ENCODE results near the gene PARP6.

The PARP6 gene

DNA sequence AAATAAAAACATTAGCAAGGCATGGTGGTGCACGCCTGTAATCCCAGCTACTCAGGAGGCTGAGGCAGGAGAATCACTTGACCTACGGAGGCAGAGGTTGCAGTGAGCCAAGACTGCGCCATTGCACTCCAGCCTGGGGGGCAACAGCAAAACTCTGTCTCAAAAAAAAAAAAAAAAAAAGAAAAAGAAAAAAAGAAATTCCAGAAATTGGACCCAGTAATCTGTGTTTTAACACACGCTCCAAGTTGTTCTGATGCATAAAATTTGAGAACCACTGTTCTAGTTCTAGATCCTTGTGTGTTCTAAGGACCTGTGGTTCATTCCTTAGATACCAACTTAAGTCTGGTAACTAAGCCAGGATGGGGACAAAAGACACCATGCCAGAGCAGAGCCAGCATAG lies 2.6 kb downstream of the PARP6 start:
- TF ChIP-seq CTCF (IDR thresholded peaks at IDR 0.05; ENCODE audit: low read length): no peak
- TF ChIP-seq EZH2 (IDR thresholded peaks at IDR 0.05; ENCODE audit: borderline replicate concordance, low read length): no peak
- Histone ChIP-seq H4K20me1 (ENCODE audit: insufficient read depth, low read length) (no peaks in the 10 kb centered on the region), H3K4me1 (ENCODE audit: insufficient read depth, low read length, severe bottlenecking) (peaks cover 26% of the 10 kb centered on the region), H3K27me3 (ENCODE audit: insufficient read depth, low read length) (no peaks in the 10 kb centered on the region), H3K9me3 (ENCODE audit: low read length) (no peaks in the 10 kb centered on the region), H3F3A (ENCODE audit: insufficient read depth, low read length) (0 out of 2 replicates have a peak, but pooled peaks cover 3% of the 10 kb centered on the region), H3K9ac (ENCODE audit: low read length) (no peak overlapping the region), H3K79me2 (ENCODE audit: insufficient read depth, low read length) (peaks cover 3% of the 10 kb centered on the region; the same call in 1 of the 2 replicates), H3K9me2 (ENCODE audit: low read depth, low read length) (no peaks in the 10 kb centered on the region), H3K4me2 (ENCODE audit: low read length) (no peak overlapping the region), H3K36me3 (ENCODE audit: insufficient read depth, low read length) (peaks cover 38% of the 10 kb centered on the region), H3K27ac (ENCODE audit: low read depth, low read length, poor library complexity, severe bottlenecking) (no peak overlapping the region), H2AFZ (ENCODE audit: low read length) (no peak overlapping the region), H3K4me3 (ENCODE audit: low read depth, low read length, poor library complexity, severe bottlenecking) (no peak overlapping the region)

DNA sequence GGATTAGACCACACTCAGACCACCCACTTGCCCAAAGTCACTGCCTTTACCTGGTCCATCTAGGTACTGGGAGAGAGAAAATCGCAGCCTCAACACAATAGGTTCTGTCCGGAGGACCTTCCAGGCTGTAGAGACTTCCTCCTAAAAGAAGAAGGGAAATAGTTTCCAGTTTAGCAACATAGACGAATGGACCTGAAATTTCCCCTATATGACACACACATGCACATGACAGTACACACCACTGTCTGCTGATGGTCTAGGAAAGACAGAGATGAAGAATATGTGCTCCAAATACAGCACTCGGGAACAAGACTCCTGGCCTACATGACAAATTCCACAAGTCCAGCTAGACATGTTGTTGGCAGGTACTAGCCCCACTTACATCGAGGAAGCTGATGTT lies 7.3 kb downstream of the PARP6 start:
- TF ChIP-seq CTCF (IDR thresholded peaks at IDR 0.05; ENCODE audit: low read length) (no peak), EZH2 (IDR thresholded peaks at IDR 0.05; ENCODE audit: borderline replicate concordance, low read length) (no peak)
- Histone ChIP-seq H4K20me1 (ENCODE audit: insufficient read depth, low read length) (no peaks in the 10 kb centered on the region), H3K4me1 (ENCODE audit: insufficient read depth, low read length, severe bottlenecking) (no peaks in the 10 kb centered on the region), H3F3A (ENCODE audit: insufficient read depth, low read length) (no peaks in the 10 kb centered on the region), H3K27me3 (ENCODE audit: insufficient read depth, low read length) (no peaks in the 10 kb centered on the region), H3K36me3 (ENCODE audit: insufficient read depth, low read length) (peaks cover 85% of the 10 kb centered on the region), H3K4me3 (ENCODE audit: low read depth, low read length, poor library complexity, severe bottlenecking) (no peak overlapping the region), H3K79me2 (ENCODE audit: insufficient read depth, low read length) (no peaks in the 10 kb centered on the region), H2AFZ (ENCODE audit: low read length) (no peak overlapping the region), H3K27ac (ENCODE audit: low read depth, low read length, poor library complexity, severe bottlenecking) (no peak overlapping the region), H3K9ac (ENCODE audit: low read length) (no peak overlapping the region), H3K9me2 (ENCODE audit: low read depth, low read length) (no peaks in the 10 kb centered on the region), H3K4me2 (ENCODE audit: low read length) (no peak overlapping the region), H3K9me3 (ENCODE audit: low read length) (no peaks in the 10 kb centered on the region)

DNA sequence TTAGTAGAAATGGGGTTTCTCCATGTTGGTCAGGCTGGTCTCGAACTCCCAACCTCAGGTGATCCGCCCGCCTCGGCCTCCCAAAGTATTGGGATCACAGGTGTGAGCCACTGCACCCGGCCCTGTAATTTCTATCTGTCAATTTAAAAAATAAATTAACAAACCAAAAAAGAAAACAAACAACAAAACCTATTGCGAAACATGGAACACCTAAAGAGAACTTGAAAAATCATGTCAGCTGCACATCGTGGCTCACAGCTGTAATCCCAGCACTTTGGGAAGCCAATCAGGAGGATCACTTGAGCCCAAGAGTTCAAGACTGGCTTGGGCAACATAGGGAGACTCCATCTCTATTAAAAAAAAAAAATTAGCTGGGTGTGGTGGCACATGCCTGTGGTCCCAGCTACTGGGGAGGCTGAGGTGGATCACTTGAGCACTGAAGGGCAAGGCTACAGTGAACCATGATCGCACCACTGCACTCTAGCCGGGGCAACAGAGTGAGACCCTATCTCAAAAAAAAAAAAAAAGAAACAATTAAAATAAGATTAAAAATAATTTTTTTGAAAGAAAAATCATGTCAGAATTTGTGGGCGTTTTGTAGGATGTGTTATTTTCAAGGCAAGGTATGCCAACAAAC lies 19.6 kb downstream of the PARP6 start:
- peaks cover 90% of the 10 kb centered on the region for H3K36me3 ChIP-seq (ENCODE audit: insufficient read depth, low read length)
- no peak overlapping the region for H3K4me3 ChIP-seq (ENCODE audit: low read depth, low read length, poor library complexity, severe bottlenecking)
- H3K9me2 ChIP-seq (ENCODE audit: low read depth, low read length): no peaks in the 10 kb centered on the region
- TF ChIP-seq EZH2 (IDR thresholded peaks at IDR 0.05; ENCODE audit: borderline replicate concordance, low read length) (no peak), CTCF (IDR thresholded peaks at IDR 0.05; ENCODE audit: low read length) (no peak)
- H4K20me1 ChIP-seq (ENCODE audit: insufficient read depth, low read length): no peaks in the 10 kb centered on the region
- H3K9me3 ChIP-seq (ENCODE audit: low read length): no peaks in the 10 kb centered on the region
- no peak overlapping the region for H3K27ac ChIP-seq (ENCODE audit: low read depth, low read length, poor library complexity, severe bottlenecking)
- no peaks in the 10 kb centered on the region for H3K27me3 ChIP-seq (ENCODE audit: insufficient read depth, low read length)
- no peaks in the 10 kb centered on the region for H3K79me2 ChIP-seq (ENCODE audit: insufficient read depth, low read length)
- no peaks in the 10 kb centered on the region for H3F3A ChIP-seq (ENCODE audit: insufficient read depth, low read length)
- H3K4me2 ChIP-seq (ENCODE audit: low read length): no peak overlapping the region
- H3K9ac ChIP-seq (ENCODE audit: low read length): no peak overlapping the region
- H2AFZ ChIP-seq (ENCODE audit: low read length): no peak overlapping the region
- H3K4me1 ChIP-seq (ENCODE audit: insufficient read depth, low read length, severe bottlenecking): no peaks in the 10 kb centered on the region

Measured in OCI-LY1 (cell line).